Measurements from ENCODE around the gene IGSF8.

- TF ChIP-seq CTCF (conservative IDR thresholded peaks at IDR 0.05; ENCODE audit: low read depth, low read length) (no peak), EZH2 (IDR thresholded peaks at IDR 0.05; ENCODE audit: borderline replicate concordance, low read depth, low read length, poor library complexity, severe bottlenecking) (no peak)
Observed at GRCh38 chr1:160097151-160097910, 1.1 kb downstream of the IGSF8 start.

Measured in A673 (cell line).